Testis (tissue), 2 donors: ENCODE data around the gene FAM216A.

Experiments used
- CTCF ChIP-seq, 3 experiments: fragments of 450-650 bp in 2 of 3; fragments of 200-600 bp in 1 of 3; sonication (generic) in 1 of 3; IDR thresholded peaks; one replicate each; pipeline ENCODE4 v1.5.1; 2016 to 2019; ENCODE audit warnings: antibody characterized with exemption in 3 of 3, mild to moderate bottlenecking in 2 of 3, moderate library complexity in 1 of 3
- POLR2A ChIP-seq: fragments of 450-650 bp; IDR thresholded peaks from one replicate; pipeline ENCODE4 v1.6.1; 2017; ENCODE audit warnings: antibody characterized with exemption, mild to moderate bottlenecking, moderate library complexity

DNA sequence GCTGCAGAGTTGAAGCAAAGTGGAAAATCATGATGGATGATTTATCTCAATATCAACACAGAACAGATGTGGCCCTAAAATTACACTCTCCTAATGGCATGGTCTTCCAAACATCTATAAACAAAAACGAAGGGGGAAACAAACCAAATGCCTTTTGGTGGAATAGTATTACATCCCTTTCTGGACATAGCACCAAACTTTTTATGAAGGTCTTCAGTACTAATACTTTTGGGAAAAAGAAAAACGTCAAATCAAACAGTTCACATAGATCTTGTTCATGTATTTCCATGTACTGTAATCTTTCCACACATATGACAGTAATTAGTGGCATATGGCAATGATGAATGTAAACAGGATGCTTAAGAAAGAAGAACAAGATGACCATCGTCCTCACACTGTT lies 42.2 kb upstream of the FAM216A start:
- no peak for TF ChIP-seq POLR2A
- TF ChIP-seq CTCF (IDR thresholded peaks at IDR 0.05) = no peak
